ENCODE data around the gene PSKH1.
"Not testable (repeated sequence)": the region's sequence is repeated elsewhere in the genome, so short reads cannot be mapped to it uniquely, and the experiment has no call there.

PSKH1 gene

DNA sequence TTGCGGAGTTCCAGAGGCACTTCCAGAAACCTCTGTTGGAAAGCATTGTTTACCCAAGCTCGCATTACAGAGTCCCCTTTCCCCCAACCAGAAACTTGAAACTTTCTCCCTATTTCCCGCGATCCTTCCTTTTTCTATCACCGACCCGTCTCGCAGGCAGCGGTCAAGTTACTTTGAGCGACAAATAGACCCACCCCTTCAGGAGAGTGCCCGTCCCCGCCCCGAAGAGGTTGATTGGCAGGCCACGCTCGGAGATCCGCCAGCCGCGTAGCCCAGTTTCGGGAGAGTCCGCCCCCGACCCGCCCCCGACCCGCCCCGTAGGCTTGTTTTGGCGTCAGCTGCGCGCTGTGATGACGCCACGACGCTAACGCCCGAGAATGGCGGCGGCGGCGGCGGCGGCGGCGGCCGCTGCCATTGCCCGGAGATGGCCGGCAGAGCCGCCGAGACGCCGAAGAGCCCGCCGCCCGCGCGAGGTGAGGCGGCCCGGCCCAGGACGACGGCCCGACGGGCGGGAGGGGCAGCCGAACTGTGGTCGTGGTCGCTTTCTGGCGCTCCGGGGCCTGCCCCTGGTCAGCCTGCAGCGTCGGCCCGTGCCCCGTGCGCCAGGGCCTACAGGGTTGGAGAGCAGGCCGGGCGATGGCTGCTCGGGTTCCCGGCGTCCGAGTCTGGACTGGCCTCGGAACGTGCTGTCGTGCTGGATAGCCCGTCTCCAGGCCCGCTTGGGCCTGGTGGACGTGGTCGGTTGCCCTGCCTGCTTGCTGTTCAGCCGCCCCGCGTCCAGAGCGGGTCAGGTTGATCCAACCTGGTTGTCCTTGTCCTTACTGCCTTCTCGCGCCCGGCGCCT is at the start of gene PSKH1:
TSS of gene PSKH1 (plus strand) at position 356 of the 844 bp plus-strand sequence. CDS start 15,496 bp downstream, outside the sequence.
- DNase-seq: peak; percentile 89

GRCh38 chr16:67843343-67843765 is 49.7 kb upstream of the PSKH1 start:
- no peak for DNase-seq

DNA sequence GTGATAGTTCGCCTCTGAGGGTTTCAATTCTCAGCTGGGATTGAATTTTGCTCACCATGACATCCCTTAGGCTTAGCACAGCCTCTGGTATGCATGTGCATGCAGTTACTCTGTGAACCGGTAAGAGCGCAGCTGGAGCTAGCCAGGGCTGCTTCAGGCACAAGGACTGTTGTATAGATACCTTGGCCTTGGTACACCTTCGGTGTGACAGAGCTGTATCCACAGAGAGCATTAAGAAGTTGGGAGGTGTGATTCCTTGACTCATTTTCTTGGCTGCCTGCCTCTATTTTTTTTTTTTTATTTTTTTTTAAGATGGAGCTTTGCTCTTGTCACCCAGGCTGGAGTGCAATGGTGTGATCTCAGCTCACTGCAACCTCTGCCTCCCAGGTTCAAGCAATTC is 48.6 kb upstream of the PSKH1 start:
- no peak for DNase-seq

- no peak for DNase-seq
Measured at GRCh38 chr16:67845291-67846062, 47.6 kb upstream of the PSKH1 start.

- no peak for DNase-seq
Measured at GRCh38 chr16:67846063-67846319, 47.1 kb upstream of the PSKH1 start.

DNA sequence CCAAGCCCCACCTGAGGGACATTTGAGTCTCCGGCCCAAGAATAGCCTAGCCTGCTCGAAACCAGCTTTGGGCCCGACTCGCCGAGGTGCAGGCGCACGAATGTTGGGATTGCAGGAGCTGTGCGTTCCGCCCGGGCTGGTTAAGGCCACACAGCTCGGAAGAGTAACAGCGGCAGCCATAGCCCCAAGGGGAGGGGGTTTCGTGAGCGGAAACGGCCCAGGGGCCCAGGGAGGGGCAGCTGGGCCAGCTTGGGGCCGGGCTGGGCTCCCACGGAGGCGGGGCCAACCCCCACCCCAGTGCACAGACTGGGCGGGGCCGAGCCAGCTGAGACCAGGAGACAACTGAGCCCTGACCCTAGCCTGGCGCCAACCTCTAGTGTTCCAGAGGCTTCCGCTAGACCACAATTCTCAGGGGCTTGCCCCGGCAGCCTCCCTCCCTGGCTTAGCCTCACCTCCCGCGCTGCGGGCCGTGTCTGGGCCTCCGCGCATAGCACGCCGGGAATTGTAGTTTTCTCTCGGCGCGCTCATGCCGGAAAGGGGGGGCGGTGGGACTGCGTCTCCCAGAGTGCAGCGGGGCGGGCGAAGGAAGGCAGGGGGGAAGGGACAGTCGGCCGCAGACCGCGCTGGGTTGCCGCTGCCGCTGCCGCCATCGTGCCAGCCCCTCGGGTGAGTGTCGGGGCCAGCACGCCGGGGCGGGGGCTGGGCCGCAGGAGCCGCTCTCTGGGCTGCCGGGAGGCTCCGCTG is 46.6 kb upstream of the PSKH1 start, which contains the start of gene NUTF2:
TSS of gene NUTF2 (plus strand) at position 614 of the 744 bp plus-strand sequence. CDS start 18,198 bp downstream, outside the sequence.
- peak; percentile 88 for DNase-seq

- peak; percentile 50 for DNase-seq
Measured at GRCh38 chr16:67847064-67847861, 45.8 kb upstream of the PSKH1 start, which contains the start of gene CENPT. CENPT (minus strand) TSS chr16:67847693; CDS start chr16:67833859, 13,834 bp downstream.

GRCh38 chr16:67848118-67848517 is 44.9 kb upstream of the PSKH1 start:
- DNase-seq: no peak

DNA sequence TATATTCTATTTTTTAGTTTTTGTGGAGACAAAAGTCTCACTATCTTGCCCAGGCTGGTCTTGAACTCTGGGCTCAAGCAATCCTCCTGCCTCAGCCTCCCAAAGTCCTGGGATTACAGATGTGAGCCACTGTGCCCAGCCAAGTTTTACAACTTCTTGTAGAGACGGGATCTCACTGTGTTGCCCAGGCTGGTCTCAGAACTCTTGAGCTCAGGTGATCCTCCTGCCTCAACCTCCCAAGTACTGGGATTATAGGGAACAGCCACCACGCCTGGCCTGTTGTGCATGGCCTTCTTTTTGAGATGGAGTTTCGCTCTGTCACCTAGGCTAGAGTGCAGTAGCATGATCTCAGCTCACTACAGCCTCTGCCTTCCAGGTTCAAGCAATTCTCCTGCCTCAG is 39.4 kb upstream of the PSKH1 start:
- DNase-seq: no peak

DNA sequence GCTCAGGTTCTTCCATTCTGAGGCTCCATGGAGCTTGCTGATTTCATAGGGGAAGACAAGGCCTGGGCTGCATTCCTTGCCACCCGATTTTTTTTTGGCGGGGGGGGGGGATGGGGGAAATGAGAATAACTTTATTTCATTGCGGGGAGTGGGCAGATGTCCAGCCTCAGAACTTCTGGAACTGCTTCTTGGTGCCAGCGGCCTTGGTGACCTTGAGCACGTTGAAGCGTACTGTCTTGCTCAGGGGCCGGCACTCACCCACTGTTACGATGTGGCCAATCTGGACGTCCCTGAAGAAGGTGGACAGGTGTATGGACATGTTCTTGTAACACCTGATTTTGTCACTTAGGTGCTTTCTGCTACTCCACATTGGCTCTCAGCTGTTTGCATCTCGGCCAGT is 37.3 kb upstream of the PSKH1 start:
- DNase-seq: no peak

DNA sequence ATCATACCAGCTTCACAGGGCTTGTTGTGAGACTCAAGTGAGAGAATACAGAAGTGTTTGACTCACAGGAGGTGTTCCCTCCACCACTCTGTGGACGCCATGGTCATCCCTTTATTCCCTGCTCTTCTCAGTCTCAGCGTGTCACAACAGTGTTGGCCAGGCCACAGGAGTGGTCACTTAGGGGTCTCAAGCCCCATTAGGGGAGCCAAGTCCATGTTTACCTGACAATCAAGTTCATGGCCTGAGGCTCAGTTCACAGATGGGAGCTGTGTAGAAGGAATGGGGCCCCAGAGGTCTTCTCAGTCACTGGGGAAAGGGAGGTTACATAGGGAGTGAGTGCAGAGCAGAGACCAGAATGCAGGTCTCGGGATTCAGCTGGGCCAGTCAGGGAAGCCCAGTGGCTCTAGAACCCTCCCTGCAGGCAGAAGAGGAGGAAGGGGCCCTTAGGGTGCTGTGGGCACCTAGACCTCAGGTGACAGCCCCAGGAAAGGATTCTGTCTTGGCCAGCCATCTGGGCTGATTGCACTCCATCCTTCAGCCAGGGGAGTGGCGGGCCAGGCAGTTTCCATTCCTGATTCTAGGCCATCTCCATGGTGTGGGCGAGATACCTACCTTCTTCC is 36.0 kb upstream of the PSKH1 start:
- DNase-seq: no peak

GRCh38 chr16:67857547-67858233 is 35.4 kb upstream of the PSKH1 start:
- no peak for DNase-seq

DNA sequence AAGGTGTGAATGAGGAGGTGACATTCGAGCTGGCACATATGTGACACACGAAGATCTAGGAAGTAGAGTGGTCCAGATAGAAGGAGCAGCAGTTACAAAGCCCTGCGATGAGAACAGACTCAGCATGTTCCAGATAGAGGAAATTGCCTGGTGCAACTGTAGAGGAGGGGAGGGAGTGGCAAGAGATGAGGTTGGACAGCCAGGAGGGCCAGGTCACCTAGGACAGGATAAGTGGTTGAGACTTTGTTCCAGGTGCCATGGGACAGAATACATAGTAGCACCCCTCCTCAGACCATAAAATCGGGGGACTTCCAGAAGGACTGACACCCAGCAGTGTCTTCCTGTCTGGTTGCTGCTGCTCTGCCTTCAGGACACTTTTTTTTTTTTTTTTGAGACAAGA is 34.6 kb upstream of the PSKH1 start:
- no peak for DNase-seq

DNA sequence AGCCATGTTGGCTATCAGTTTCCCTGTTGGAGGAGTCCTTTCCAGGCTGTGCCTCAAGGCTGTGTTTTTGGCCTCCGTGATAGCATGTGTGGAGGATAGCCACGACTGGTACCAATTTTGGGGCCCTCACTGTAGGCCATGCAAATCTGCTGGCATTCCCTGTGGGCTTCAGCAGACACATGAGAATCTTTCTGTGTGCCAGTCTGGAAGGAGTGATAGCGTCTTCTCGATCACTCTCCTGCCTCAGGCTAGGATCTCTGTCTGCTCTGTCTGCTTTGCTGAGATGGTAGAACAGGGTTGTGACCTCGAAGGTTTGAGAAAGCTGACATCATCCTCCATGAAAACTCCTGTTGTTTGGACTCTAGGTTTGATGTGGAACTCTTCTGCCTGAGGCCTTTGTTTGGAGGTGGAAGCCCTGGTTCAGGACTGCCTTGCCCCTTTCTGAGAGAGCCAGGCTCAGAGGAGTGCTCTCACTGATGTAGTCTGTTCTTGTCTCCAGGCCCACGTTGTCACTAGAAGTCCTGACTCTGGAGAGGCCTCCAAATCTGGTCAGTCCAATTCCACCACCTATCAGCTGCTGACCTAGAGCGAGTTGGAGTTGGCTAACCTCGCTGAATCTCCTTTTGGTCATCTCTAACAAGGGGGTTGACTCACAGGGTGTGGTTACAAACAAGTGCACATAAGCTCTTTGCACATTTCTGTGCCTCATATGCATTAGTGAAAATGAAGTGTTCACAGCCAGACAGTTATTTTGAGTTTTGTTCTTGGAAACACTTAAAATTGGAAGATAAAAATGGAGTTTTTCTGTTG is 32.3 kb upstream of the PSKH1 start:
- no peak for DNase-seq

GRCh38 chr16:67861877-67862276 is 31.2 kb upstream of the PSKH1 start:
- no peak for DNase-seq

DNA sequence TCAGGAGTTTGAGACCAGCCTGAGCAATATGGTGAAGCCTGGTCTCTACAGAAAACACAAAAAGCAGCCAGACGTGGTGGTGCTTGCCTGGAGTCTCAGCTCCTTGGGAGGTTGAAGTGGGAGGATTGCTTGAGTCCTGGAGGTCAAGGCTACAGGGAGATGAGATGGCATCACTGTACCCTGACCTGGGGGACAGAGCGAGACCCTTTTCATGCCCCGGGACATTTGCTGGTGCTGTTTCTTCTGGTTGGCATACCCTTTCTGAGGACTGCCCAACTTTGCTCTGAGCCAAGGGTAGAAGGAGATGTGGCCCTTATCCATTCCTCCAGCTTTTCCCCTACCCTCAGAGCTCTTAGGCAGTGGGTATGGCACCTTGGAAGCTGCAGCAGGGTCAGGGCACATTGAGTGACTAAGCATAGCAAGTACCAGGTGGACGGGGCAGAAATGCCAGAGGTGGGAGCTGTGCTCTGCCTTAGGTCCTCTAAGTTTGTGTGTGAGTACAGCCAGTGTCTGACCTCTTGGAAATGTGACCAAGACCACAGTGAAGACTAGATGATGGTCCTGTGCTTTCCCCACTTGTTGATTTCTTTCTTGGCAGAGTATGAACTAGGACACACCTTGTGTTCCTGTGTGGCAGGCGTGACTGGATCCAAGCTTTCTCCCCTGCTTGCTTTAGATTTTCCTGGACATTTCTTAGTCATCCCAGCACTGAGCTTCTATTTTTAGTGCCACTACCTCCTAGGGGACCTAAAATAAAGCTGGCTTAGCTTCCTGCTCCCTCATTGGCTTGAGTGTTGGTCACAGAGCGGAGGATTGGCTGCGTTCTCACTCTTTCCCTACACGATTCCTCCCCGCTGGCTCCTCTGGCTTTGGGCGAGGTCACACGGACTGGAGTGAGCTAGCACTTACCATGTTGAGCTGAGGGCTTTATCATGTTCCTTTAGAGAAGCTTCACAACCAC is 30.2 kb upstream of the PSKH1 start:
- no peak for DNase-seq

DNA sequence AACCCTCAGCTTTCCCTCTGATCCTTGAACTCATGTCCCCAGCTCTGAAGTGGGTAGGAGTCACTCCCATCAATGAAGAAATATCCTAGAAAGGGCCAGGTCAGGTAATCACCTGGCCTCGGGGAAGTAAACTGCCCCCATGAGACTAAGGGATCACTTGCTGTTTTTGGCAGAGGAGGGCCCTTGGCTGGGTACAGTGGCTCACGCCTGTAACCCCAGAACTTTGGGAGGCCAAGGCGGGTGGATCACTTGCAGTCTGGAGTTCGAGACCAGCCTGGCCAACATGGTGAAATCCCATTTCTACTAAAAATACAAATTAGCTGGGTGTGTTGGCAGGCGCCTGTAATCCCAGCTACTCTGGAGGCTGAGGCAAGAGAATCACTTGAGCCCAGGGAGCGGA is 29.0 kb upstream of the PSKH1 start:
- not testable (repeated sequence) for DNase-seq

DNA sequence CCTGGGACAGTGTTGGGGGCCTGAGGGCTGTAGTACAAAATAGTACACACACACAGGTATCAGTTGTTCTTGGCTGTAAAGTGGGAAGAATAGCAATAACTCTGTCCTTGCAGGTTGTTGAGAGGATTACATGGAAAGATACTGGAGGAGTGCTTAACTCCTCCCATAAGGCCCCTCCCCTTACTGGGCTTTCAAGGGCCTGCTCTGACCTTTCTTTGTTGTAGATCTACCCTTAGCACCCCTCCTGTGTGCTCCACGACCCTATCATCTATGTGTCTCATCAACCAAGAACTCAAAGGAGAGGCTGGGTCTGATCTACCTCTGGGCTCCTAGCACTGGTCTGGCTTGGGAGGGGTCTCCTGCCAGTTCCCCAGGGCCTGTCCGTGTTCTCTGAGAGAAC is 28.5 kb upstream of the PSKH1 start:
- DNase-seq: no peak

DNA sequence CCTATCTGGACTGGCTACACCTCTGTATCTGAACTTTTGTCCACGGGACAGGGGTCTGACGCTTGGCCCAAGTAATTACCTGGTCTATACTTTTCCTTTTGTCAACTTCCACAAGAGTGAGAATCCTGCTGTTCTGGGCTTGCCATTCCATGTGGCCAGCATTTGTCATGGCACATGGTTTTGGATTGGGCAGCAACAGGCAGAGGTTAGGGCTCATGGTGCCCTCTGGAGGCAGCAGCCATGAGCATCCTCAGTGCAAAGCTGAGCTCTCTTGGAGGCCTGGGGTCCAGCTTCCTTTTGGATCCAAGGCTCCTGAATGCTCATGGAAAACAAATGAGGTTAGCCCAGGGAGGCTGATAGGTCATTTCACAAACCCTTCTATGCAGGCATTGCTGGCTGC is 27.7 kb upstream of the PSKH1 start:
- no peak for DNase-seq
